Activated T-helper 17 cell treated with anti-CD3 and anti-CD28 coated beads, Interleukin-2, amount 50 U/mL, for 72 hours (primary cell): ENCODE results near the gene VPS9D1. TPM values are rescaled to one million over a fixed set of nuclear protein-coding genes. Genes with fewer than 3 reads are reported as not detected.
"Not testable (repeated sequence)": the region's sequence is repeated elsewhere in the genome, so short reads cannot be mapped to it uniquely, and the experiment has no call there.

Experiments
- ATAC-seq: fragments of 150-1000 bp; cut with Tn5 transposase; replicated peaks from 2 replicates; pipeline ENCODE4 v1.10.0; 2021; ENCODE audit warnings: mild to moderate bottlenecking, moderate library complexity
- H3K27ac Mint-ChIP-seq: one replicate; pipeline ENCODE4 v1.8.0; 2022; ENCODE audit warnings: mixed read lengths
- H3K27me3 Mint-ChIP-seq: one replicate; pipeline ENCODE4 v1.8.0; 2022; ENCODE audit warnings: mixed read lengths
- H3K36me3 Mint-ChIP-seq: one replicate; pipeline ENCODE4 v1.8.0; 2022; ENCODE audit warnings: low read depth, mild to moderate bottlenecking, mixed read lengths
- H3K4me1 Mint-ChIP-seq: one replicate; pipeline ENCODE4 v1.8.0; 2022; ENCODE audit warnings: mixed read lengths
- H3K4me3 Mint-ChIP-seq: one replicate; pipeline ENCODE4 v1.8.0; 2022; ENCODE audit warnings: mild to moderate bottlenecking, mixed read lengths
- H3K9me3 Mint-ChIP-seq: one replicate; pipeline ENCODE4 v1.8.0; 2022; ENCODE audit warnings: mixed read lengths
- total RNA-seq, 2 donors: library from RNA; stranded (reverse); gene quantifications; one replicate each; pipeline ENCODE4 v1.2.3, GENCODE V29; 2022

Gene VPS9D1
- total RNA-seq, 2 donors from 2014 or later, result 1.7 to 4.1 TPM

GRCh38 chr16:89686520-89687091 is 34.1 kb downstream of the VPS9D1 start, which contains the start of gene CDK10:
TSS of gene CDK10 (plus strand) at chr16:89686689. CDS start at chr16:89686711, 22 bp downstream.
- peaks cover 11% of the 10 kb centered on the region for H3K4me1 Mint-ChIP-seq
- no peaks in the 10 kb centered on the region for H3K9me3 Mint-ChIP-seq
- peak within 1 kb of the TSS; percentile 90 for H3K4me3 Mint-ChIP-seq
- H3K36me3 Mint-ChIP-seq, result peaks cover 20% of the 10 kb centered on the region
- peak within 1 kb of the TSS; percentile 88 for H3K27ac Mint-ChIP-seq
- ATAC-seq, result peak; percentile 91
- no peaks in the 10 kb centered on the region for H3K27me3 Mint-ChIP-seq

GRCh38 chr16:89685916-89686315 is 34.8 kb downstream of the VPS9D1 start:
- ATAC-seq, result no peak
- no peaks in the 10 kb centered on the region for H3K9me3 Mint-ChIP-seq
- peak overlapping the region; percentile 90 for H3K4me3 Mint-ChIP-seq
- no peaks in the 10 kb centered on the region for H3K27me3 Mint-ChIP-seq
- peaks cover 16% of the 10 kb centered on the region for H3K36me3 Mint-ChIP-seq
- peaks cover 11% of the 10 kb centered on the region for H3K4me1 Mint-ChIP-seq
- H3K27ac Mint-ChIP-seq, result no peak overlapping the region

GRCh38 chr16:89678258-89678657 is 42.4 kb downstream of the VPS9D1 start:
- Mint-ChIP-seq H3K9me3 (no peaks in the 10 kb centered on the region), H3K4me1 (no peaks in the 10 kb centered on the region), H3K36me3 (no peaks in the 10 kb centered on the region), H3K4me3 (no peak overlapping the region), H3K27me3 (no peaks in the 10 kb centered on the region), H3K27ac (no peak overlapping the region)
- no peak for ATAC-seq

GRCh38 chr16:89672177-89672941 is 48.3 kb downstream of the VPS9D1 start:
- Mint-ChIP-seq H3K36me3 (no peaks in the 10 kb centered on the region), H3K4me1 (no peaks in the 10 kb centered on the region), H3K4me3 (no peak overlapping the region), H3K27ac (no peak overlapping the region), H3K9me3 (no peaks in the 10 kb centered on the region), H3K27me3 (no peaks in the 10 kb centered on the region)
- ATAC-seq, result no peak

- not testable (repeated sequence) for ATAC-seq, H3K4me3 Mint-ChIP-seq, H3K9me3 Mint-ChIP-seq, H3K27me3 Mint-ChIP-seq, H3K27ac Mint-ChIP-seq, H3K4me1 Mint-ChIP-seq, H3K36me3 Mint-ChIP-seq
These were observed 49.1 kb downstream of the VPS9D1 start for GRCh38 chr16:89671565-89671964.

- no peak for ATAC-seq
- H3K27ac Mint-ChIP-seq, result no peak overlapping the region
- H3K4me3 Mint-ChIP-seq, result no peak overlapping the region
- no peaks in the 10 kb centered on the region for H3K9me3 Mint-ChIP-seq
- H3K4me1 Mint-ChIP-seq, result no peaks in the 10 kb centered on the region
- no peaks in the 10 kb centered on the region for H3K36me3 Mint-ChIP-seq
- H3K27me3 Mint-ChIP-seq, result no peaks in the 10 kb centered on the region
These were observed 49.9 kb downstream of the VPS9D1 start for GRCh38 chr16:89670496-89671431.

- no peaks in the 10 kb centered on the region for H3K4me1 Mint-ChIP-seq
- no peaks in the 10 kb centered on the region for H3K27me3 Mint-ChIP-seq
- H3K9me3 Mint-ChIP-seq, result no peaks in the 10 kb centered on the region
- H3K36me3 Mint-ChIP-seq, result no peaks in the 10 kb centered on the region
- no peak for ATAC-seq
- no peak overlapping the region for H3K4me3 Mint-ChIP-seq
- H3K27ac Mint-ChIP-seq, result no peak overlapping the region
These were observed 50.9 kb downstream of the VPS9D1 start for GRCh38 chr16:89669755-89670154.

GRCh38 chr16:89668790-89669158 is 51.9 kb downstream of the VPS9D1 start:
- Mint-ChIP-seq H3K4me1 (no peaks in the 10 kb centered on the region), H3K27ac (no peak overlapping the region), H3K36me3 (peaks cover 6% of the 10 kb centered on the region), H3K4me3 (no peak overlapping the region), H3K27me3 (no peaks in the 10 kb centered on the region), H3K9me3 (no peaks in the 10 kb centered on the region)
- ATAC-seq, result no peak

- H3K36me3 Mint-ChIP-seq, result peaks cover 17% of the 10 kb centered on the region
- no peak for ATAC-seq
- H3K4me1 Mint-ChIP-seq, result no peaks in the 10 kb centered on the region
- H3K27ac Mint-ChIP-seq, result no peak overlapping the region
- H3K27me3 Mint-ChIP-seq, result no peaks in the 10 kb centered on the region
- H3K4me3 Mint-ChIP-seq, result no peak overlapping the region
- no peaks in the 10 kb centered on the region for H3K9me3 Mint-ChIP-seq
These were observed 53.1 kb downstream of the VPS9D1 start for GRCh38 chr16:89667633-89668032.

GRCh38 chr16:89667000-89667399 is 53.7 kb downstream of the VPS9D1 start:
- H3K27ac Mint-ChIP-seq, H3K4me1 Mint-ChIP-seq, ATAC-seq, H3K4me3 Mint-ChIP-seq, H3K9me3 Mint-ChIP-seq, H3K27me3 Mint-ChIP-seq: not testable (repeated sequence)
- peaks cover 23% of the 10 kb centered on the region for H3K36me3 Mint-ChIP-seq

GRCh38 chr16:89664238-89664637 is 56.5 kb downstream of the VPS9D1 start:
- not testable (repeated sequence) for ATAC-seq, H3K4me3 Mint-ChIP-seq, H3K27me3 Mint-ChIP-seq, H3K27ac Mint-ChIP-seq, H3K9me3 Mint-ChIP-seq, H3K4me1 Mint-ChIP-seq
- H3K36me3 Mint-ChIP-seq, result peaks cover 48% of the 10 kb centered on the region

GRCh38 chr16:89661215-89661614 is 59.5 kb downstream of the VPS9D1 start:
- no peaks in the 10 kb centered on the region for H3K27me3 Mint-ChIP-seq
- ATAC-seq, result no peak
- no peaks in the 10 kb centered on the region for H3K9me3 Mint-ChIP-seq
- H3K27ac Mint-ChIP-seq, result no peak overlapping the region
- peaks cover 62% of the 10 kb centered on the region for H3K36me3 Mint-ChIP-seq
- peaks cover 6% of the 10 kb centered on the region for H3K4me1 Mint-ChIP-seq
- no peak overlapping the region for H3K4me3 Mint-ChIP-seq

- Mint-ChIP-seq H3K27me3 (no peaks in the 10 kb centered on the region), H3K36me3 (peaks cover 72% of the 10 kb centered on the region), H3K27ac (no peak overlapping the region), H3K4me1 (peaks cover 6% of the 10 kb centered on the region), H3K9me3 (no peaks in the 10 kb centered on the region), H3K4me3 (peak overlapping the region; percentile 94)
- no peak for ATAC-seq
These were observed 60.6 kb downstream of the VPS9D1 start for GRCh38 chr16:89660146-89660545.

- Mint-ChIP-seq H3K27ac (peak overlapping the region; percentile 93), H3K4me3 (peak overlapping the region; percentile 94), H3K9me3 (no peaks in the 10 kb centered on the region), H3K27me3 (no peaks in the 10 kb centered on the region), H3K36me3 (peaks cover 75% of the 10 kb centered on the region), H3K4me1 (peaks cover 6% of the 10 kb centered on the region)
- ATAC-seq, result peak; percentile 30
These were observed 62.3 kb downstream of the VPS9D1 start for GRCh38 chr16:89658221-89658879.
